ENCODE data around the gene MED29. TPM values are rescaled to one million over a fixed set of nuclear protein-coding genes. Genes with fewer than 3 reads are reported as not detected.

Gene MED29
- total and polyA plus RNA-seq, 2 of the 13 experiments (the other 11 are each of a cell fraction or from before 2014, with no cell fraction given) = 14.0 to 19.7 TPM

DNA sequence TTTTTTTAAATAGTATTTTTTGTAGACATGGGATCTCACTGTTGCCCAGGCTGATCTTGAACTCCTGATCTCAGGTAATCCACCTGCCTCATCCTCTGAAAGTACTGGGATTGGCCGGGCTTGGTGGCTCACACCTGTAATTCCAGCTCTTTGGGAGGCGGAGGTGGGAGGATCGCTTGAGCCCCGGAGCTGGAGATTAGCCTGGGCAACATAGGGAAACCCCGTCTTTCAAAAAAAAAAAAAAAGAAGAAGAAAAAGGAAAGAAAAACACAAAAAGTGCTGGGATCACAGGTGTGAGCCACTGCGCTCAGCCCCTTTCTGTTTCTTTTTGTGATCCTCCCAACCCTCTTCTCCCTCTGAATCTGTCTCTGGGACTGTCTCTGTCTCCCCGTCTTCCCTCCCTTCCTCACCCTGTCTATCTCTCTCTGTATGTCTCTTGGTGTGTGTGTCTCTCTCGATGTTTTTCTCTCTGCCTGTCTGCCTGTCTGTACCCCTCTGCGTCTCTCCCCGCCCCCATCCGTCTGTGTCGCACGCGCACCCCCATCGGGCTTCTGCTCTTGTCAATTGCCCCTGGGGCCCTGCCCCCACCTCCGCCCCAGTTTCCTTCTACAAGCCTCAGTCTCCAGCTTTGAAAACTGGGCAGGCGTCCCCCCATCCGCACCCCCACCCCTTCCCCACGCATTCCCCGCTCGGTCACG, 14.9 kb downstream of the MED29 start (continued):
- TF ChIP-seq ZNF510 (CRISPR knock-in tag; IDR thresholded peaks at IDR 0.05; ENCODE audit: low read depth) (0 out of 2 replicates have a peak, but pooled peaks have one; percentile 19), TFDP2 (CRISPR knock-in tag; IDR thresholded peaks at IDR 0.05) (peak; percentile 6; the same call in 1 of the 2 replicates), SP5 (CRISPR knock-in tag; IDR thresholded peaks at IDR 0.05; ENCODE audit: borderline replicate concordance, low read depth) (0 out of 2 replicates have a peak, but pooled peaks have one; percentile 7), PATZ1 (CRISPR knock-in tag; IDR thresholded peaks at IDR 0.05) (peak; percentile 25; the same call in 1 of the 2 replicates), FOXC1 (CRISPR knock-in tag; IDR thresholded peaks at IDR 0.05; ENCODE audit: borderline replicate concordance) (peak; percentile 15; the same call in 1 of the 2 replicates)

- peak within 1 kb of the TSS; percentile 97 to 98 (median 97) for H3K4me3 ChIP-seq (replicated peaks in 1 of 3; ENCODE audit: insufficient read depth in 1 of 3, low read depth in 2 of 3, low read length in 3 of 3)
- POLR2A ChIA-PET = interaction anchor here (0.6 to 5.8 kb wide), 7 partner anchors 9 to 64 kb away, joined by 3 to 117 read pairs (median 8); partner anchors contain the start of genes MED29, PAF1, RPS16 and SAMD4B
- in situ Hi-C loops (cut with HindIII; ENCODE audit: extremely low pct_ligation_motif_present, low pct_unique_long_range_greater_than_20kb) = no loop called here
- TF ChIP-seq TGIF2 (CRISPR knock-in tag; IDR thresholded peaks at IDR 0.05) (peak; percentile 70; the same call in 1 of the 2 replicates), ZNF224 (CRISPR knock-in tag; IDR thresholded peaks at IDR 0.05) (0 out of 2 replicates have a peak, but pooled peaks have one; percentile 33), ELF4 (CRISPR knock-in tag; IDR thresholded peaks at IDR 0.05; ENCODE audit: borderline replicate concordance) (no peak), STAG1 (CRISPR knock-in tag; IDR thresholded peaks at IDR 0.05) (no peak), MXI1 (IDR thresholded peaks at IDR 0.05; ENCODE audit: borderline replicate concordance, low read depth, low read length) (peak; percentile 49; the same call in 1 of the 3 replicates), CHD4 (IDR thresholded peaks at IDR 0.05; ENCODE audit: borderline replicate concordance, low read length) (peak; percentile 50; the same call in 1 of the 2 replicates), ZNF225 (CRISPR knock-in tag; IDR thresholded peaks at IDR 0.05) (no peak), POGZ (CRISPR knock-in tag; IDR thresholded peaks at IDR 0.05) (0 out of 2 replicates have a peak, but pooled peaks have one; percentile 23), NFKB2 (CRISPR knock-in tag; IDR thresholded peaks at IDR 0.05; ENCODE audit: borderline replicate concordance) (peak; percentile 27; the same call in 1 of the 2 replicates), ZNF788 (CRISPR knock-in tag; IDR thresholded peaks at IDR 0.05; ENCODE audit: borderline replicate concordance) (peak; percentile 61), ZNF354B (CRISPR knock-in tag; IDR thresholded peaks at IDR 0.05) (no peak)
- TF ChIP-seq, protein P1, sequence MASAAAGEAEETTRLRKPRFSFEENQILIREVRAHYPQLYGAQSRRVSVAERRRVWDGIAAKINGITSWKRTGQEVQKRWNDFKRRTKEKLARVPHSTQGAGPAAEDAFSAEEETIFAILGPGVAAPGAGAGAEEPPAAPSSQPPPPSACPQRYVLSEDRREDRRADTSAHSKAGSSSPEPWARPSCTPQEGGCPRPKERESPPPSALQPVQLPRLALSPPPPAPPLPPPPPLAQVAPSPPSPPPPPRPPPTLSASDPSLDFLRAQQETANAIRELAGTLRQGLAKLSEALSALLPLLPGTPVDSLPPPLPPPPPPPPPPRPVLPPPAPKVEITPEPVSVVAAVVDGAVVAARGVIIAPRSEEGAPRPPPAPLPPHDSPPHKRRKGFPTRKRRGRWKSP (CRISPR knock-in tag; IDR thresholded peaks at IDR 0.05) = peak; percentile 81
Measured at GRCh38 chr19:39406656-39407409, 15.7 kb downstream of the MED29 start, which contains the start of gene ZFP36. Gene ZFP36, plus strand, starts transcription at chr19:39406847. Its CDS starts 58 bp downstream, at chr19:39406905.

More at GRCh38 chr19:39406656-39407409, 15.7 kb downstream of the MED29 start, which contains the start of gene ZFP36:
- H3K27me3 ChIP-seq (ENCODE audit: control insufficient read depth in 1 of 2, insufficient read depth in 2 of 2, low read length in 2 of 2) = no peaks in the 10 kb centered on the region; a peak in 1 of 5 replicates
- H3K9me3 ChIP-seq (ENCODE audit: low read length) = no peaks in the 10 kb centered on the region
- 0% methylated on average over 2 of the region's 56 CpGs for WGBS (ENCODE audit: low lambda C conversion rate)
- CTCF ChIA-PET (ENCODE audit: low intra/inter-chr PET ratio, low total read pairs) = interaction anchor here (0.8 kb wide), 1 partner anchor 9 kb away, joined by 3 read pairs; no protein-coding TSS in a partner anchor
- ATAC-seq (peak; percentile 61), DNase-seq (ENCODE audit: low spot score) (peak; percentile 70), FAIRE-seq (no peak)
- peaks cover 20% of the 10 kb centered on the region; the same call in 1 of the 2 replicates for H4K20me1 ChIP-seq (ENCODE audit: insufficient read depth, low read length)
- BruUV-seq (replicated peaks) = TSS peak; percentile 80
- H3K27ac ChIP-seq (ENCODE audit: extremely low read length, insufficient read depth, low read length) = peak within 1 kb of the TSS; percentile 86
- peaks cover 0 to 3% of the 10 kb centered on the region in 2 experiments; a peak in 1 of 5 replicates for H3K36me3 ChIP-seq (replicated peaks in 1 of 2; ENCODE audit: control insufficient read depth in 1 of 2, insufficient read depth in 2 of 2, low read length in 2 of 2)
- peak within 1 kb of the TSS; percentile 87 for H3K4me2 ChIP-seq (ENCODE audit: low read depth, low read length)
- intact Hi-C loops (cut with micrococcal nuclease; ENCODE audit: unreplicated experiment) = no loop called here
- H3K9ac ChIP-seq (ENCODE audit: insufficient read depth, low read depth, low read length) = peak within 1 kb of the TSS; percentile 92
- peaks cover 56% of the 10 kb centered on the region for H3K4me1 ChIP-seq (ENCODE audit: insufficient read depth, low read length)
- peaks cover 32% of the 10 kb centered on the region for H3K79me2 ChIP-seq (ENCODE audit: insufficient read depth, low read length)
- no peak within 1 kb of the TSS for H2AFZ ChIP-seq (ENCODE audit: low read length)

All from HepG2 (cell line).